ENCODE results near the gene TOR3A.

- TF ChIP-seq GATA2 (IDR thresholded peaks at IDR 0.05; ENCODE audit: low read depth, low read length): no peak
- TF ChIP-seq GATA3 (IDR thresholded peaks at IDR 0.05; ENCODE audit: low read depth, low read length): no peak
Measured at GRCh38 chr1:179058487-179059483, 23.1 kb upstream of the TOR3A start.
